Raji (cell line): ENCODE results near the gene RETREG1.

ENCODE experiments used
- POLR2A ChIP-seq: IDR thresholded peaks from 2 replicates; pipeline ENCODE4 v1.6.1; 2011; ENCODE audit warnings: low read depth, low read length, control low read depth; ENCODE audit not compliant: insufficient read depth

Gene RETREG1

GRCh38 chr5:16616536-16617273 is at the start of gene RETREG1:
Gene RETREG1 (minus strand): TSS chr5:16616997. CDS start chr5:16616971, 26 bp downstream.
- TF ChIP-seq POLR2A = no peak

- TF ChIP-seq POLR2A = no peak
Measured at GRCh38 chr5:16666130-16666882, 49.5 kb upstream of the RETREG1 start.

- TF ChIP-seq POLR2A = no peak
Measured at GRCh38 chr5:16665601-16666000, 48.8 kb upstream of the RETREG1 start.

DNA sequence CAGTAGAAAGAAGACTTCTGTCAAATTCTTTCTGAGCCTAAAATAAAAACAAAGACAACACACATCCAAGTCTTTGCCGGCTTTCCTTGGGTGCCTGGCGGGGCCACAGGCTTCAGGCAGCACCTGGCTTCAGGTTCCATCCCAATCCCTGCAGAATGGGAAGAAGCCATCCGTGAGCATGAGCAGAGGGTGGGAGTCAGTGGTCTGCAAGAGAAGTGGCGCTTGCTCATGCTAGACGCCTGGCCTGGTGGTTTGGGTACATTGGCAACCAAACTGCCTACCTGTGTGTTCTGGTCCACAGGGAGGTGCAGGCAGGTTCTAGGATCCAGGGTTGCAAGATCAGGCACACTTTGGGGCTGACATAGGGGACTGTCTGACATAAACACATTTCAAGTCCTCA is 47.6 kb upstream of the RETREG1 start:
- no peak for TF ChIP-seq POLR2A

GRCh38 chr5:16663840-16664239 is 47.0 kb upstream of the RETREG1 start:
- no peak for TF ChIP-seq POLR2A

DNA sequence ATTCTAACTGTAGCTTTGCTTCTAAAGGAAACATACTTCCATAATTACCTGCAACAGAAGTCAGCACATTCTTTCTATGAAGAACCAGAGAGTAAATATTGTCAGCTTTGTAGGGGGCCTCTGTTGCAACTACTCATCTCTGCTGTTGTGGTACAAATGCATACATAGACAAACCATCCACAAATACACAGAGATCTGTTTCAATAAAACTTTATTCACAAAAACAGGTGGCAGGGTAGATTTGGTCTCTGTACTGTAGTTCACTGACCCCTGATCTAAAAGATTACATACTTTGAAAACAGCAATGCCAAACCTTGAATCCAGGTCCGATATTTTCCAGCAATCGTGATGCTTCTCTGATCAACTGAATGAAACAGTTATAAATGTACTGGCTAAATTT is 44.9 kb upstream of the RETREG1 start:
- no peak for TF ChIP-seq POLR2A

- no peak for TF ChIP-seq POLR2A
Measured at GRCh38 chr5:16660982-16661381, 44.2 kb upstream of the RETREG1 start.

GRCh38 chr5:16659536-16659935 is 42.7 kb upstream of the RETREG1 start:
- no peak for TF ChIP-seq POLR2A

- no peak for TF ChIP-seq POLR2A
Measured at GRCh38 chr5:16656561-16657191, 39.9 kb upstream of the RETREG1 start.

- TF ChIP-seq POLR2A = no peak
Measured at GRCh38 chr5:16654647-16655334, 38.0 kb upstream of the RETREG1 start.

- no peak for TF ChIP-seq POLR2A
Measured at GRCh38 chr5:16644301-16644889, 27.6 kb upstream of the RETREG1 start.

- no peak for TF ChIP-seq POLR2A
Measured at GRCh38 chr5:16642867-16643266, 26.1 kb upstream of the RETREG1 start.

DNA sequence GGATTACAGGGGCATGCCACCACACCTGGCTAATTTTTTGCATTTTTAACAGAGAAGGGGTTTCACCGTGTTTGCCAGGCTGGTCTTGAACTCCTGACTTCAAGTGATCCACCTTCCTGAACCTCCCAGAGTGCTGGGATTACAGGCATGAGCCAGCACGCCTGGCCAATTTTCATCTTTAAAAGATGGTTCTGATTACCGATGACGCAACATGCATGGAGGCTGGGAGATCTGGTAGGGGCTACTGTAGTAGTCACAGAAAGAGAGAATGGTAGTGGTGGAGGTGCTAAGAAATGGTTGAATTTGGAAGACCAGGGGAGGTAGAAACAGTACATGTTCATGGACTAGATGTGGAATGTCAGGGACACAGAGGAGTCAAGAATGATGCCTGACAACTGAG is 22.4 kb upstream of the RETREG1 start:
- TF ChIP-seq POLR2A = no peak

DNA sequence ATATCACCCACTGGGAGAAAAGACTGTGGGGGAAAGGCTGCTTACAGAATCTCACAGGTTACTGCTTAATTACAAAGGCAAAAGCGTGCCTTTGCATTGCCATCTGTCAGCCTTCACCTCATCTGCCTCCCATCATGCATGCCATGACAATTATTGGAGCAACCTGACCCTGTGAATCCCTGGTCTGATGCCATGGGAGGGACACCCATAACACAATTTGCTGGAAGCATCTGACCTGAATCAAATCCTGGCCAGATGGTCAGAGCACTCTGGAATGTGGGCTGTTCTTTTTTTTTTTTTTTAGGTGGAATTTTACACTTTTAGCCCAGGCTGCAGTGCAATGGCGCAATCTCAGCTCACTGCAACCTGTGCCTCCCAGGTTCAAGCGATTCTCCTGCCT is 11.6 kb upstream of the RETREG1 start:
- TF ChIP-seq POLR2A = no peak

DNA sequence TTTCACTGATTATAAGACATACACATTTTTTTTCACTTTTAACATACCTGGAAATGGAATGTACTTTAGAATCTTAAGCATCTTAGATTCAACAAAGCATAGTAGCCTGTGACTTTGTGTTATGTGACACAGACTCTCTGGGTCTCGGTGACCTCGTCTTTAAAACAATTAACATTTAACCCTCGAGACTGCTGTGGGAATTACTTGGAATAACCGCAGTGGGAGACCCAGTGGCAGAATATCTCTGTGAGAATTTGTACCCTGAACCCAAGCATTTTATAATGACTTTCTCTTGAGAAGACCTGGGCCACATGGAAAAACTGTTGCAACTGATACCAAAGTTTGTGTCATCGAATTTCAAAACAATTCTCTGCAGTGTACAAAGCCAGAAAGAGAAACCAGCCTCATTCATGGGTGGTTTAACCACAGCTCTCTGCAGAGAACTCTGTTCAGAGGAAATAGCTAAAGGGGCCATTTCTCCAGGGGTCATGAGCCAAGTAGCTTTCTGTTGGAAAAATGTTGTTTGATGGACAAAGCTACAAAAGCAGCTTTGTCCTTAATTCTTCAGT is 10.0 kb upstream of the RETREG1 start:
- no peak for TF ChIP-seq POLR2A
